Measurements from ENCODE around the gene ATG2B.
"Not testable (repeated sequence)": the region's sequence is repeated elsewhere in the genome, so short reads cannot be mapped to it uniquely, and the experiment has no call there.

Gene ATG2B

DNA sequence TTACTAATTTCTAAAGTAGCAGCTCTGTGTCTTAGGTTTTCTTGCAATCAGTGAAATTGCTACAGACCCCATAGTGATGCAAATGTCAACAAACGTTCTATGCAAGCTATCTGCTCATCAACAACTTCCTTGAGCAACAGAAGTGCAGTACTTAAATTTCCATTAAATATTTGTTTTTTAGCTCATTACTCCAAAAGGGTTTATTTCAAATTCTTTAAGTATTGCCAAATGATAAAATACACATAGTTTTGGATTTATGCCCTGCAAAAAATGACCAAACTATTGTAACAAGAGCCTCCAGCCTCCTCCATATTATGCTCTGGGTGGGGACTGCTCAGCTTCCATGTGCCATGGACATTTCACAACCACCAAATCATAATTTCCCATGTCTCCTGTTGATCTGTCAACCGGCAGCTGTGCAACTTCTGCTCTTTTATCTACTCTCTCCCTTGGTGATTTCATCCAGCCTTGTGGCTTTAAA is 102.8 kb downstream of the ATG2B start:
- no peak overlapping the region for H3K4me3 ChIP-seq
- no peak overlapping the region for H3K27ac ChIP-seq

DNA sequence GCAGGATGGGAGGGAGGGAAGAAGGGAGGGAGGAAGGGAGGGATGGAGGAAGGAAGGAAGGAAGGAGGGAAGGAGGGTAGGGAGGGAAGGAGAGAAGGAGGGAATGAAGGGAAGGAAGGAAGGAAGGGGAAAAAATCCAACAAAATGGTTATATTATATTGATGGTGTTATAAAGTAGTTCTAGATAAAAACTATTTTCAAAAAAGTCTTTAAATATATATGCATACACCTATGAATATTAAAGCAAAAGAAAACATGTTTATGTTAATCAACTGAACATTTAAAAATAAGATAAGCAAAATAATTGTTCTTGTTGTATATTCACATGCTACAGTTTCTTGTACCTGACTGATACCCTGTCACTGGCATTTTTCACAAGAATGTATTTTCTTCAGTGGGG is 105.2 kb downstream of the ATG2B start:
- Histone ChIP-seq H3K4me3 (no peak overlapping the region), H3K27ac (no peak overlapping the region)

DNA sequence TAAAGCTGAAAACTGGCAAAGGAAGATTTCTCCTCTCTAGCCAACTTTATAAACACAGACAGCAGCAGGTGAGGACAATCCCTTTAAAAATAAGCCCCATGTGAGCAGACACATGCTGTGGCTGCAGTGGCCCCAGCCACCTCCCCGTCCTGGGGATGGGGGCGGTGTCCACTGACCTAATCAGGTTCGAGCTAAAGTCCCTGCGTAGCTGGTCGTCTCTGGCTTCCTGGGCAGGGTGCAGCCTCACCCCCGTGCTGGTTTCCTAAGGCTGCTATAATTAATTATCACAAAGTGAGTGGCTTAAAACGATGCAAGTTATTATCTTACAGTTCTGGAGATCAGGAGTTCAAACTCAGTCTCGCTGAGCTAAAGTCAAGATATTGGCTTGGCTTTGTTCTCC is 106.1 kb downstream of the ATG2B start:
- Histone ChIP-seq H3K27ac (peak overlapping the region in 2 of 21 experiments; percentile 47 to 79), H3K4me3 (no peak overlapping the region)

DNA sequence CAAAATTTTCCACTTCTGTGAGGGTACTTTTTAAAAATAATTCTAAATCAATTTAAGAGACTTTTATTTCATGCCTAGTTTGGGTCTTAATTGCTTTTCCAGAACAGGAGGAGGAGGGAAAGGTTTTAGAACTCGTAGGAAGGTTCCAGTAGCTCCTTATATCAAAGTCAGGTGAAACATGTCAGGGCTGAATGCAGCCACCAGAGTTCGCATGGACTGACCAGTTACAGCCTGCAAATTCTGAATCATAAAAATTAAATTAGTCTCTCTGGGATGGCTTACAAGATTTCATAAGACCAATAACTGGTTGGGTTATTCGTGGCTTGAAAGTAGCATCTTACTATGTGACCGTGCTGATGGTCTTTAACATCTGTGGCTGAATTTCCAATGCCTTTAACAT is 106.7 kb downstream of the ATG2B start:
- peak overlapping the region in 14 of 21 experiments; percentile 8 to 79 (median 43) for H3K27ac ChIP-seq
- no peak overlapping the region for H3K4me3 ChIP-seq

DNA sequence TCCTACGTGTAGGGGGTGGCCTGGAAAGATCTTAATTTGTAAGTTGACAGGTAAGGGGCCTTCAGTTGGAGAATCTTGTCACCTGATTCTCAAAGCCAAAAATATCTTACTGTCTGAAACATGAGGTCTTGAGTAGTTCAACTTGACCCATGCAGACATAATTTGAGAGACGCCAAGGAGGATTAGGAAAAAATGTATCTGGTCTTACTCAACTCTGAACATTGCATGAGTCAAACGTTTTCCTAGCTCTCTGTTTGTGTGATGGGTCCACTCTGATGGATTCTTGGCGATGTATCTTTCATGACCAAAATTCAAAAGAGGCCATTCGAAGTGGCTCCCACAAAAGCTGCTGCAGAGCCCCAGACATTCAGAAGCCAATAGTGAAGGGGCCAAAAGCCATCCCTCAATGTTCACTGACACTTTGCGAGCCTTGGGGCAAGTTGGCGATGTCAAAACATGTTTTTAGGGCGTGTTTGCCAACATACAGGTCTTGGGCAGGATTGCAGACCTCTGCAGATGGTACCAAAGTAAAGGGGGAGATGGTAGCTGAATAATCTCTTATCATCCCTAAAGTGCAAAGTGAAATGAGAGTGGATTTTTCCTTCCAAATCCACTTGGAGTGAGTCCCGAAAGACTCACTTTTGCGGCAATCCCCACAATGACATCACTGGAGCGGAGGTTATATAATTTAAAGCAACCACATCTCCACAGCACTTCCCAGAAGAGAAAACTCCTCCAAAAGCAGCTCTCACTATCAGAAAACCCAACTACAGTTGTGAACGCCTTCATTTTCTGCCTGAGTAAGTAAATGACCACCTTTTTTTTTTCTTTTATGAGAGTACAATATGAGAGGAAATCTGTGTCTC is 107.4 kb downstream of the ATG2B start, which contains the start of gene BDKRB1:
Gene BDKRB1 (plus strand): TSS at position 710 of the 866 bp plus-strand sequence. CDS start 7,473 bp downstream, outside the sequence.
- H3K27ac ChIP-seq: peak within 1 kb of the TSS in 15 of 21 experiments; percentile 8 to 79 (median 46)

DNA sequence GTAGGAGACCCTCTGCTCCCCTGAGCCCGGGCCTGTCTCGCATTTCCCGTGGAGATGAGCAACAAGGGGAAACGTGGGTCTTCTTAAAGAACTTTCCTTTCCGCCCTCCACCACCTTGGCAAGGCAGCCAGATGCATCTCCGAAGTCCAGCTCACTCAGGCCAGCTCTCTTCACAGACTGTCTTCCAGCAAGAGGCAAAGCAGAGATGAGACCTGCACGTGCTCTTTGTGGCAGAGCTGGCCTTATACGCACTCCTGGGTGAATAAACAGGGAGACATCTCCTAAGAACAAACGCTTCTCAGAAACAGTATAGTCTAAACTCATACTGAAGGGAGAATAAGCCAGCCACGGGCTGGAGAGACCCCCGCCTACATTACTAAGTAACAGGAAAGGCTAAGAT is 108.5 kb downstream of the ATG2B start:
- no peak overlapping the region for H3K4me3 ChIP-seq
- peak overlapping the region in 2 of 21 experiments; percentile 8 to 67 for H3K27ac ChIP-seq

More for the DNA sequence above, 107.4 kb downstream of the ATG2B start, which contains the start of gene BDKRB1:
- no peak within 1 kb of the TSS for H3K4me3 ChIP-seq

DNA sequence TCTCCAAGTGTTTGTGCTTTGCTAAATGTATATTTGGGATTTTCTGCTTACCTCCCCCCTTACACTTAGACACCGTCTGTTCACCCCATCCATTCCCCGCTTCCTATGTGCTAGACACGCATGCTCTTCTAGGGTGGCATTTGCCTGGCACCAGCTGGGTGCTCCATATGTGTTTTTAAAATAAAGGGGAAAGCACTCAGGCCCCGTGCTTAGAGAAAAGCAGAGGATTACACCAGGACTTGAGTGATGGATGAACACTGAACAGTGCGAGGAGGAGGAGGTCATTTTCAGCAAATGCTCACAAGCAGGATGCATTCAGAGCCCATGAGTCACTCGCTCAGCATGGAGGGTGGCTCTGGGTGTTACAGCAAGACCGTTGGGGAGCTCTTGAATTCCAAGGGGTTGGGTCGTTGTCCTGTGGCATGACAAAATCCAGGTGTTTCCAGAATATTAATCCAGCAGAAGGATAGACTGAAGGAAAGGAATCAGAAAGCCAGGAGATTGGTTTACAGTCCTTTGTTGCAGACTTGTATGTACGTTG is 110.1 kb downstream of the ATG2B start:
- Histone ChIP-seq H3K27ac (peak overlapping the region in 1 of 21 experiments; percentile 29), H3K4me3 (no peak overlapping the region)

DNA sequence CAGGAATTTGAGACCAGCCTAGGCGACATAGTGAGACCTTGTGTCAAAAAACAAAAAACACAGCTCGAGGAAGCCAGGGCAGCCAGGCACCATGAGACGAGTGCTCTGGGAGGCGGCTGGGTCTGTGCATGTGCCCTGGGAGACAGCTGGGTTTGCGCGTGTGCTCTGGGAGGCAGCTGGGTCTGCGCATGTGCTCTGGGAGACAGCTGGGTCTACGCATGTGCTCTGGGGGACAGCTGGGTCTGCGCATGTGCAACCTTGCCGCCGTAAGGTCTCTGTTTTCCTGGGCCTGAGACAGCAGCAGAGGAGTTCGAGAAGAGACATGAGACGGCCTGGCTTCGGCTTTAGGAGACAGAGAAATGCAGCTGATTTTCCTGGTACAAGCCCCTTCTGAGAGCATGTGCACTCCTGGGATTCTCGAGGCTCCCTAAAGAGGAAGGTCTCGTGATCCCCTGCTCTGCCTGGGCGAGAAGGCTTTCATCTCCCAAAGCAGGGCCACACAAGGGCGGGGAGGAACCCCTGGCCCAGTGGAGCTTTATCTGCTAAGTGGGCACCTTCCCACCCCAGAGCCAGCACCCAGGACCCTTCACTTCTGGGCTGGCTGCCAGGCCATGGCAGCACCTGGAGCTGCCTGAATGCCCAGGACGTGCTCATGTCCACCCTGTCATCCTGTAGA is 110.7 kb downstream of the ATG2B start:
- Histone ChIP-seq H3K27ac (peak overlapping the region in 1 of 21 experiments; percentile 29), H3K4me3 (no peak overlapping the region)

DNA sequence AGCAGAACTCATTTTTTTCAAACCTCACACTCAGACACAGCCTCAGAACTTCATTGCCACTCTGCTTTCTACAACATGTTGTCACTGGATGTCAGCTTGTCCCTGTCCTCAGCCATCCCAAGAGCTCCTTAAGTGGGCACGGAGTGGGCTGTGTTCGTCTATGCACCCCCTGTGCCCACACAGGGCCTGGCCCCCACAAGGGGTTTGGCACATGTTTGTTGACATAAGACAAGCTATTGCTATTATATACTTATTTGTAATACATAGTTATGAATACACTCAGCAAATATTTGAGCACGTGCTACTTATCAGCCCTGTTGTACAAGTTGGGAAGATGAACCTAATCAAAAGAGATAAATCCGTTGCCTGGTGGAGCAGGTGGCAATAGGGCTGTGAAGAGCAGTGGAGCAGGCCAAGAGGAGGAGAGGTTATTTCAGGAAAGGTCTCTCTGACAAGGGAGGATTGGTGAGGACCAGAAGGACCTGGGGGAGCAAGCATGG is 111.4 kb downstream of the ATG2B start:
- no peak overlapping the region for H3K4me3 ChIP-seq
- H3K27ac ChIP-seq: no peak overlapping the region

DNA sequence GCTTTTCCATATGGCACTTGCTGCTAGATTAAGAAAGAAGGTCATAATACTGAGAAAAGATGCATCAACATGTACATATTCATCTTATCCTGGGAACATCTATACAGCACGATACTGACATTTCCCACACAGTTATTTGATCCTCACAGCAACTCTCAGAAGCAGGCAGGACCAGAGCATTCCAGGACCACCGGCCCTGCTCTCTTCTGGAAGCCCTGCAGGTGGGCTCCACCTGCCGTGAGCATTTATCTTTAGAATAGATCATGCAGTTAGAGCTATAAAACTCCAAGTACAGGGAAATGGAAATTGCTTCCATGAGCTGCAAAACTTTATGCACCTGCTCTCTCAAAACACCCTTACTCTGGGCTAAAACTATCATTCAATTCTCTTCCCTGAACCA is 112.7 kb downstream of the ATG2B start:
- Histone ChIP-seq H3K4me3 (no peak overlapping the region), H3K27ac (no peak overlapping the region)

DNA sequence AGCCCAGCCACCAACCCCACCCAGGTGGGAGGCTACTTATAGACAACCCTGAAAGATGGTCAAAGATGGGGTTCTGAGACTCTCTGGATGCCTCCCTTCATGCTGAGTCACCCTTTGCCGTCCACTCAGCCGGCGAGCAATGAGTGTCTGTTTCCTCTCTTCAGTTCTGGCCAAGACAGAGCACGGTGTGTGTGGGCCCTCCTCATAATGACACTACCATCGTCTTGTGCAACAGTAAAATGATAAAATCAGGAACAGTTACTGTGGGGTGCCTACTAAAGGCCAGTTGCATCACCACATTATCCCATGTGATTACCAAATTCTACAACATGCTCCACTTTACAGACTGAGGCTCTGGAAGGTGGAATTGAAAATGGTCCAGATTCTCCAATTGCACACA is 114.1 kb downstream of the ATG2B start:
- Histone ChIP-seq H3K27ac (no peak overlapping the region), H3K4me3 (no peak overlapping the region)

DNA sequence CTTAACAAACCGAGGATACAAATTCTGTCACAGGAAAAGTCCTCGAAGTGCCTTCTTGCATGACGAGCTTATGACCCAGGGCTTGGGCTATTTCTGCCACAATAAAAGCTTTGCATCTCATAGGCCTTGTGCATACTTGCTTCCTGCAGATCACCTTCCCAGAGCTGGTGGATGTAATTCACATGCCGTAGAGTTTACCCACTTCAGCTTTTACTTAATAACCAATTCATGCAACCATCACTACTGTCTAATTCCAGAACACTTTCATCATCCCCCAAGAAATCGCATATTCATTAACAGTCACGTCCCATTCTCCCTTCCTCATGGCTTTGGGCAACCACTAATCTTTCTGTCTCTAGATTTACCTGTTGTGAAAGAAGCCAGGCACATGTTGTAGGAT is 116.1 kb downstream of the ATG2B start:
- Histone ChIP-seq H3K4me3 (no peak overlapping the region), H3K27ac (no peak overlapping the region)

DNA sequence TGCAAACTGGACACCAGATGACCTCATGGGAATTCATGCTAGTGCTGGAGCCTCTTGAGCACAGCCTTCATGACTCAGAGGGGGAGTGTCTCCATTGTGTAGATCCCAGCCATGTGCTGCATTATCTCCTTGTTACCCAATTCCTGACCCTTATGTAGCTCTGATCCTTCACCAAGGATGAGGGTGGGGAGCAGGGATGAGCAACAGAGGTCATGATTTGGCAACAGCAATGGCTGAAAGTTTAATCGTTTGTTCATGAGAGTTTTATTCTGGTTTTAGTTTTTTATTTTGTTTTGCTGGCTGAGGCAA is 116.6 kb downstream of the ATG2B start:
- no peak overlapping the region for H3K27ac ChIP-seq

DNA sequence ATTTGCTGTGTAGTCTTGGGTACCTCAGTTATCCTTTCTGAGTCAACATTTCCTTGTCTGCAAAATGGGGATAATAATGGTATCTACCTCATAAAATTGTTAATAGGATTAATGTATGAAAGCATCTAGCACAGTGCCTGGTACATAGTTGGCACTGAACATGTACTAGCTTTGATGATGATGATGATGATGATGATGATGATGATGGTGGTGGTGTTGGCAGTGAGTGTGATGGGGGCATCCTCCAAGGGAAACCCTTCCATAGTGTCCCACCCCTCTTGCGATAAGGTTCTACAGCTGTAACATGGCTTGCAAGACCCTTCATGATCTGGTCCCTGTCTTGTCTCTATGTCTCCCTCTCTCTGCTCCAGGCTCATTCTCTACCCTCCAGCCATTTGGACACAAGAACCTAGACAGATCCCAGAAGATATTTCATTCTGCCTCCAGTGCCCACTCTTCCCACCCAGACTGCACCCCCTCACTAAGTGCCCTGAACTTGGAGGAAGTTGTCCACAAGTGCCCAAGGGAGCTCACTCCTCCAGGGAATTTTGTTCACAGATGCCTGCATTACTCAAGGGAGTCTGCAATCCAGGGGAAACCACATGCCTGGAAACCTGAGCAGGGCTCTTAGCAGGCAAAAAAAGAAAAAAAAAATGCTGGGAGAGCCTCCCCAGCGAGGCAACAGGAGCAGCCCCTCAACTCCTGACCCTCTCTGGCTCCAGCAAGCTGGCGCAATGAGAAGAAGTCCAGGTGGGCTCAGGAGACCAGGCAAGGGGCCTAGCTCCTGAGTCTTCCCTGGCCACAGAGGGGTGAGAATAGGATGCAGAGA is 117.2 kb downstream of the ATG2B start:
- Histone ChIP-seq H3K27ac (no peak overlapping the region), H3K4me3 (no peak overlapping the region)

More for the DNA sequence above, 116.6 kb downstream of the ATG2B start:
- no peak overlapping the region for H3K4me3 ChIP-seq

DNA sequence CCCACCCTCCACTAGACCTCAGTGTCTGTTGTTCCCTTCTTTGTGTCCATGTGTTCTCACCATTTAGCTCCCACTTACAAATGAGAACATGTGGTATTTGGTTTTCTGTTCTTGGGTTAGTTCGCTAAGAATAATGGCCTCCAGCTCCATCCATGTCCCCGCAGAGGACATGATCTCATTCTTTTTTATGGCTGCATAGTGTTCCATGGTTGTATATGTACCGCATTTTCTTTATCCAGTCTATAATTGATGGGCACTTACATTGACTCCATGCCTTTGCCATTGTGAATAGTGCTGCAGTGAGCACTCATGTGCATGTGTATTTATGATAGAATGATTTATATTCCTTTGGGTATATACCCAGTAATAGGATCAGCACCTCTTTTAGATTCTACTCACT is 118.1 kb downstream of the ATG2B start:
- not testable (repeated sequence) for H3K4me3 ChIP-seq, H3K27ac ChIP-seq

DNA sequence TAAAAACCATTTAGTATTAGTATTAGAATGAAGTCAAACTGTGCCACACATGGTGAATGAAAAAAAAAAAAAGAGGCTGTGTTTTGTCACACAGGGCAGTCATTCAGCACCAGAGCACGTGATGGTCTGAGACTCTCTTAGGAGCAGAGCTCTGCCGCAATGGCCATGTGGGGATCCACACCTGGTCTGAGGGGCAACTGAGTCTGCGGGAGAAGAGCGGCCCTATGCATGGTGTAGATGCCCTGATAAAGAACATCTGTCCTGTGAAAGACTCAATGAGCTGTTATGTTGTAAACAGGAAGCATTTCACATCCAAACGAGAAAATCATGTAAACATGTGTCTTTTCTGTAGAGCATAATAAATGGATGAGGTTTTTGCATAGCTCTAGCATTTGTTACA is 119.4 kb downstream of the ATG2B start:
- Histone ChIP-seq H3K4me3 (no peak overlapping the region), H3K27ac (no peak overlapping the region)

DNA sequence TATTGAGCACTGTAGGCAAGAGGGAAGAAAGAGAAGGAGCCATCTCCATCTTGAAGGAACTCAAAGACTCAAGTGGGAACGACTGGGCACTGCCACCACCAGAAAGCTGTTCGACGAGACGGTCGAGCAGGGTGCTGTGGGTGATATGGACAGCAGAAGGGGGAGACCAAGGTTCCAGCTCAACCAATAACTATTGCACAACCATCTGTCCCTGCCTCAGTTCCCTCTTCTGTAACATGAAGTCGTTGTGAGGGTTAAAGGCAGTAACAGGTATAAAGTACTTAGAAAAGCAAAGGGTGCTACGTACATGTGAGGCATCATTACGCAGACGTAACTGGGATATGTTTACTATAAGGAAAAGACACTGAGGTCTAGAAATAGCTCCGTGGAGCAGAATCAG is 121.0 kb downstream of the ATG2B start:
- no peak overlapping the region for H3K27ac ChIP-seq

DNA sequence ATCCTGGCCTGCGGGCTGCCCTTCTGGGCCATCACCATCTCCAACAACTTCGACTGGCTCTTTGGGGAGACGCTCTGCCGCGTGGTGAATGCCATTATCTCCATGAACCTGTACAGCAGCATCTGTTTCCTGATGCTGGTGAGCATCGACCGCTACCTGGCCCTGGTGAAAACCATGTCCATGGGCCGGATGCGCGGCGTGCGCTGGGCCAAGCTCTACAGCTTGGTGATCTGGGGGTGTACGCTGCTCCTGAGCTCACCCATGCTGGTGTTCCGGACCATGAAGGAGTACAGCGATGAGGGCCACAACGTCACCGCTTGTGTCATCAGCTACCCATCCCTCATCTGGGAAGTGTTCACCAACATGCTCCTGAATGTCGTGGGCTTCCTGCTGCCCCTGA is 122.5 kb downstream of the ATG2B start:
- Histone ChIP-seq H3K4me3 (no peak overlapping the region), H3K27ac (no peak overlapping the region)

More for the DNA sequence above, 121.0 kb downstream of the ATG2B start:
- no peak overlapping the region for H3K4me3 ChIP-seq

DNA sequence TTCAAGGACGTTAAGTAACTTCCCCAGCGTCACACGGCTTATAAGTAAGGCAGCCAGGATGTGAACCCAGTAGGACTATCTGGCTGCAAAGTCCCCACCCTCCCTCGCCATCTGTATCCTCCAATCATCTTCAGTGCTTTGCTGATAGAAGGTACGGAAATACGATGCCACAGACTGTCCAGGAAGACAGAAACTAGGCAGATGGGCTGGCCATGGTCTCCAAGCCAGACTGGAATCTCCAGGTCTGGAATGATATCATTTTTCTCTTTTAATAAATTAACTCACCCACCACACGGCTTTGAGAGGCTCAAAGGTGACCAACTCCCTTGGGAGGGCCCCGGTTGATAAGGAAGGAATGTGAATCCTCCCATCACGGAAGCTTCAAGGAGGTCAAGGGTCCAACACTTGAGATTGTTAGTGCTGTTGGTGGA is 123.4 kb downstream of the ATG2B start:
- no peak overlapping the region for H3K27ac ChIP-seq
- no peak overlapping the region for H3K4me3 ChIP-seq
